AG04450 (cell line): ENCODE data around the gene ABCB6. TPM values are rescaled to one million over a fixed set of nuclear protein-coding genes. Genes with fewer than 3 reads are reported as not detected.
"Not testable (repeated sequence)": the region's sequence is repeated elsewhere in the genome, so short reads cannot be mapped to it uniquely, and the experiment has no call there.

Experiments
- CTCF ChIA-PET: fragments of 300-600, 350-600 bp; formaldehyde crosslinking; extraction: SDS; loops from one replicate; lab custom pipeline; 2022; ENCODE audit warnings: antibody characterized with exemption, inconsistent platforms; lab: Charles Lee
- POLR2A ChIA-PET: fragments of 350-600 bp; formaldehyde crosslinking; extraction: SDS; loops from one replicate; lab custom pipeline; 2021; ENCODE audit warnings: antibody characterized with exemption, inconsistent platforms; lab: Yijun Ruan, JAX
- DNase-seq: peaks from one replicate; pipeline ENCODE4 v3.0.0-alpha.2; 2011; ENCODE audit warnings: low read depth, low spot score
- H3K27ac ChIP-seq: one replicate; pipeline ENCODE4 v1.5.1; 2012; ENCODE audit warnings: low read depth, low read length, control low read depth
- H3K27me3 ChIP-seq: one replicate; pipeline ENCODE4 v1.6.0; 2012; ENCODE audit warnings: low read length; ENCODE audit not compliant: control insufficient read depth, insufficient read depth
- H3K4me3 ChIP-seq: 2 replicates; pipeline ENCODE4 v1.5.1; 2011; ENCODE audit warnings: mild to moderate bottlenecking, low read depth, low read length, control low read depth
- H3K9me3 ChIP-seq: 2 replicates; pipeline ENCODE4 v1.5.1; 2012; ENCODE audit warnings: low read length; ENCODE audit not compliant: control insufficient read depth, insufficient read depth
- polyA plus RNA-seq: library from polyadenylated mRNA; depleted of rRNA; stranded (reverse); fragments of >200 nt; gene quantifications from 2 replicates; pipeline ENCODE4 v1.2.3, GENCODE V29; 2011
- TF ChIP-seq, protein P1 (sequence below): IDR thresholded peaks from 2 replicates; pipeline ENCODE4 v1.5.1; 2011; ENCODE audit warnings: low read depth, low read length, control low read depth, inconsistent platforms

ABCB6 gene
- polyA plus RNA-seq, 1 experiment = 22.2 TPM

DNA sequence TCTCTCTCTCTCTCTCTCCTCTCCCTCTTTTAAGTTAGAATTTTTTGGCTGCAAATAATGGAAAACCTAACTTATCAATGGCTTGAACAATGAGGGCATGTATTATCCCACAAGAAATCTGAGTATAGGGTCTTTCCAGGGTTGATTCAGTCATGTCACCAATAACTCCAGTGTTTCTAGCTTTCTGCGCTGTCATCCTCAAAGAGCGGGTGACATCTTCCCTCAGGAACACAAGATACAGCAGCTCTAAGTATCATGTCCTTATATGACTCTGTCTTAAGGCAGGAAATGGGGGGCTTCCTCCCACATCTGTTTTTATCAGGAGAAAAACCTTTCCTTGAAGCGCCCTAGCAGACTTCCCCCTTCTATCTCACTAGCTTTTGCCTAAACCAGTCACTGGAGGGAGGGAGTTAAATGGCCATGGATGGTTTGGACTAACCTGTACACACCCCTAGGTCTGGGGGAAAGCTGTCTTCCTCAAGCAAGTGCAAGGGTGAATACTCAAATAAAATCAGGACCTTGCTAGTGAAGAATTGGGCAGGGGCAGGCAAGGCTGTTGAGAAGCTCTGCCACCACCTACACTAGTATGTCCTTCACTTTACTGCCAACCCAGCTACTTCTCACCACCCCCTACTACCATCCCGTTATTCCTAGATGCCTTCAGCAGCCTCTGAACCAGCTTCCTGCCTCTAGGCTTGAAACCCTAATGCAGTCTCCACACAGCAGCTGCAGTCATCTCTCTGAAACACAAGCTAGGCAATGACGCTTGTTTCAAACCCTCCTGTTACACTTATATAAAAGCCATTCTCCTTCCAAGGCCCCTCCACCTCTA, 42.5 kb upstream of the ABCB6 start:
- CTCF ChIA-PET = interaction anchor here (0.5 to 5.7 kb wide), 4 partner anchors 16 to 70 kb away, joined by 6 to 56 read pairs (median 7); partner anchors contain the start of gene DNAJB2
- no peak for DNase-seq
- no peak overlapping the region for H3K4me3 ChIP-seq

DNA sequence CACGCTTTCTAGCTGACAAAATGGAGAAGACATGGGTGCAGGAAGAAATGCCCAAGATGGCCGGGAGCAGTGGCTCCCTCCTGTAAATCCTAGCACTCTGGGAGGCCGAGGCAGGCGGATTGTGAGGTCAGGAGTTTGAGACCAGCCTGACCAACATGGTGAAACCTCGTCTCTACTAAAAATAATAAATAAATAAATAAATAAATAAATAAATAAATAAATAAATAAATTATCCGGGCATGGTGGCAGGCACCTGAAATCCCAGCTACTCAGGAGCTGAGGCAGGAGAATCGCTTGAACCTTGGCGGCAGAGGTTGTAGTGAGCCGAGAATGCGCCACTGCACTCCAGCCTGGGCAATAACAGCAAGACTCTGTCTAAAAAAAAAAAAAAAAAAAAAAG, 40.2 kb upstream of the ABCB6 start:
- CTCF ChIA-PET = interaction anchor here (0.8 to 3.3 kb wide), 3 partner anchors 18 to 202 kb away, joined by 3 to 20 read pairs (median 7); no protein-coding TSS in a partner anchor
- H3K9me3 ChIP-seq, H3K27ac ChIP-seq, DNase-seq, POLR2A ChIA-PET, H3K4me3 ChIP-seq: not testable (repeated sequence)
- peaks cover 30% of the 10 kb centered on the region for H3K27me3 ChIP-seq

More for the DNA sequence above, 42.5 kb upstream of the ABCB6 start:
- TF ChIP-seq, protein P1, sequence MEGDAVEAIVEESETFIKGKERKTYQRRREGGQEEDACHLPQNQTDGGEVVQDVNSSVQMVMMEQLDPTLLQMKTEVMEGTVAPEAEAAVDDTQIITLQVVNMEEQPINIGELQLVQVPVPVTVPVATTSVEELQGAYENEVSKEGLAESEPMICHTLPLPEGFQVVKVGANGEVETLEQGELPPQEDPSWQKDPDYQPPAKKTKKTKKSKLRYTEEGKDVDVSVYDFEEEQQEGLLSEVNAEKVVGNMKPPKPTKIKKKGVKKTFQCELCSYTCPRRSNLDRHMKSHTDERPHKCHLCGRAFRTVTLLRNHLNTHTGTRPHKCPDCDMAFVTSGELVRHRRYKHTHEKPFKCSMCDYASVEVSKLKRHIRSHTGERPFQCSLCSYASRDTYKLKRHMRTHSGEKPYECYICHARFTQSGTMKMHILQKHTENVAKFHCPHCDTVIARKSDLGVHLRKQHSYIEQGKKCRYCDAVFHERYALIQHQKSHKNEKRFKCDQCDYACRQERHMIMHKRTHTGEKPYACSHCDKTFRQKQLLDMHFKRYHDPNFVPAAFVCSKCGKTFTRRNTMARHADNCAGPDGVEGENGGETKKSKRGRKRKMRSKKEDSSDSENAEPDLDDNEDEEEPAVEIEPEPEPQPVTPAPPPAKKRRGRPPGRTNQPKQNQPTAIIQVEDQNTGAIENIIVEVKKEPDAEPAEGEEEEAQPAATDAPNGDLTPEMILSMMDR = no peak
- Histone ChIP-seq H3K27me3 (peaks cover 28% of the 10 kb centered on the region), H3K27ac (no peak overlapping the region), H3K9me3 (no peaks in the 10 kb centered on the region)
- POLR2A ChIA-PET = interaction anchor here (1.0 kb wide), 1 partner anchor 16 kb away, joined by 4 read pairs; the partner anchor contains the start of genes GLB1L and STK16

DNA sequence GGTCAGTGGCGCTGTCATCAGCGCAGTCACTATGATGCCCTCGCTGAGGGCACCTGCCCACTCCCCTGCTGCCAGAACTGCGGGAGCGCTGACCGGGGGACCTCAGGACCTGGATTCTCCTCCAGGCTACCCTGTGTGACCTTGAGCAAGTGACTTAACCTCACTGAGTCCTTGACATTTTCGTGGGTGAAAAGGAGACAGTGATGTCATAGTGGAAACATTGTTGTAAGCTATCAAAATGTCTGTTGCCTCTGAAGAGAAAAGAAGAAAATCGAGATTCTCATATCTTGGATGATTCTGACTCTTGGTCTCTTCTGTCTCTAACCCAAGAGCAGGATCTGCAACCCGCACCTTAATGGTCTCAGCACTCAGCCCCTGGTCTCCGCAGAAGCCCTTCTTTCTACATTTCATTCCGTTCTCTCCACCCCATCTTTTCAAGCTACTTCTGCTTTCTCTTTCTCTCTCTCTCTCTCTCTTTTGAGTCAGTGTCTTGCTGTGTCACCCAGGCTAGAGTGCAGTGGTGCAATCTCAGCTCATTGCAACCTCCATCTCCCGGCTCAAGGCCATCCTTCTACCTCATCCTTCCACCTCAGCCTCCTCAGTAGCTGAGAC, 35.9 kb upstream of the ABCB6 start:
- Histone ChIP-seq H3K4me3 (peak overlapping the region; percentile 66), H3K9me3 (no peaks in the 10 kb centered on the region), H3K27me3 (peaks cover 15% of the 10 kb centered on the region), H3K27ac (no peak overlapping the region)
- TF ChIP-seq, protein P1 = no peak
- ChIA-PET CTCF (interaction anchor here (1.0 to 2.9 kb wide), 3 partner anchors 23 to 83 kb away, joined by 3 to 18 read pairs (median 13); no protein-coding TSS in a partner anchor), POLR2A (interaction anchor here (1.1 to 1.7 kb wide), 2 partner anchors 24 to 25 kb away, joined by 5 to 8 read pairs; partner anchors contain the start of genes ANKZF1, ATG9A and DNAJB2)
- DNase-seq = no peak

DNA sequence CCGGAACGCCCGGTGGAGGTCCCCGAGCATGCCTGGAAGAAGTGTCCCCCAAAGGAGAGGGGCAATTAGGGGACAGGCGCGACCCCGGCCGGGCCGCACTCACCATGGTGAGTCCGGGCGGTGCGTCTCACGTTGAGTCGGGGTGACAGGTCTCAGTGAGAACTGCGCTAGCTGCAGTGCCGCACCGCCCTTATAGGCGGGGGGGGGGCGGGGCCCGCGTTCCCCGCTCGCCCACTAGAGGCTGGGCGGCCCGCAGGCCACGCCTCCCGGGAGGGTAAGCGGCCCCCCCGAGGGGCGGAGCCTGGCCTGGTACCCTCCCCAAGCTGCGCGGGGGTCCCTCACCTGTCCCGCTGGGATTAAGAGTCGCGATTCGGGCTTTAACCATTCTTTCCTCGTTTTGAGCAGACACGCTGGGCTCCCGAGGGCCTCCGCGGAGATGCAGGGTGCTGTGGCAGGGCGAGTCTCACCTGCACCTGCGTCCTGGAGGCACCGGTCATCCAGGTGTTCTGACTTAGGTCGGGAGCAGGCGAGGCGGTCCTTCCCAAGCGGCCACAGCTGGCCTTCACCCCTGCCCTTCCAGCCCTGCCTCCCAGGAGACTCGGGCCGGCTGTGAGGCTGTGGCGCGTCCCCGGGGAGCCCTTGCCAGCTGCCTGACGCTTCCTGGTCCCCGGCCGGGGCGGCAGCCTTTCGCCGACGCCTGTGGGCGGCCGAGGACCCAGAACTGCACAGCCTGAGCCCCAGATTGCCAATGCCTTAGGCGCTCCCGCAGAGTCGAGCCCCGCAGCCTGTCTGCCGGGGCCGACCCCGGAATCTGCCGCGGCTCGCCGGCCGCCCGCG, 35.2 kb upstream of the ABCB6 start, which contains the start of gene TUBA4A:
Gene TUBA4A (minus strand): TSS at position 166 of the 837 bp plus-strand sequence. CDS start 60 bp downstream, at position 106.
- CTCF ChIA-PET = interaction anchor here (0.6 to 3.1 kb wide), 6 partner anchors 8 to 83 kb away, joined by 3 to 19 read pairs (median 14); partner anchors contain the start of gene DNAJB2

More for the DNA sequence above, 35.2 kb upstream of the ABCB6 start, which contains the start of gene TUBA4A:
- Histone ChIP-seq H3K4me3 (peak within 1 kb of the TSS; percentile 66), H3K27me3 (peaks cover 14% of the 10 kb centered on the region), H3K27ac (no peak within 1 kb of the TSS), H3K9me3 (no peaks in the 10 kb centered on the region)
- DNase-seq = no peak
- TF ChIP-seq, protein P1 = no peak
- POLR2A ChIA-PET = interaction anchor here (0.6 to 1.7 kb wide), 6 partner anchors 21 to 149 kb away, joined by 3 to 9 read pairs (median 5); partner anchors contain the start of genes ABCB6, ANKZF1, ATG9A and DNAJB2
